Smooth muscle cell (in vitro differentiated cells): Measurements from ENCODE around the gene WDR38. TPM values are rescaled to one million over a fixed set of nuclear protein-coding genes. Genes with fewer than 3 reads are reported as not detected.
"Not testable (repeated sequence)": the region's sequence is repeated elsewhere in the genome, so short reads cannot be mapped to it uniquely, and the experiment has no call there.

Experiments
- DNase-seq: peaks from one replicate; lab custom pipeline; 2025; ENCODE audit not compliant: unreplicated experiment; lab: John Stamatoyannopoulos, UW
- H2AFZ ChIP-seq: fragments of 200-600 bp; sonication (generic); 2 replicates; pipeline ENCODE4 v1.6.0; 2016; ENCODE audit warnings: antibody characterized with exemption, low read depth, mild to moderate bottlenecking
- H3F3A ChIP-seq: fragments of 200-600 bp; sonication (generic); 2 replicates; pipeline ENCODE4 v1.6.0; 2017; ENCODE audit warnings: antibody characterized with exemption, low read depth
- H3K27ac ChIP-seq: fragments of 200-600 bp; sonication (generic); 2 replicates; pipeline ENCODE4 v1.5.1; 2016; ENCODE audit warnings: low read depth, mild to moderate bottlenecking
- H3K27me3 ChIP-seq: fragments of 200-600 bp; sonication (generic); 2 replicates; pipeline ENCODE4 v1.6.1; 2016; ENCODE audit warnings: low read depth, mild to moderate bottlenecking
- H3K36me3 ChIP-seq: fragments of 200-600 bp; sonication (generic); 2 replicates; pipeline ENCODE4 v1.5.1; 2016; ENCODE audit warnings: low read depth
- H3K4me1 ChIP-seq: fragments of 200-600 bp; sonication (generic); 2 replicates; pipeline ENCODE4 v1.5.1; 2016; ENCODE audit warnings: low read depth
- H3K4me2 ChIP-seq: fragments of 200-600 bp; sonication (generic); 2 replicates; pipeline ENCODE4 v1.6.0; 2016; ENCODE audit warnings: mild to moderate bottlenecking
- H3K4me3 ChIP-seq: fragments of 200-600 bp; sonication (generic); 2 replicates; pipeline ENCODE4 v1.5.1; 2016; ENCODE audit warnings: mild to moderate bottlenecking
- H3K79me2 ChIP-seq: fragments of 200-600 bp; sonication (generic); 2 replicates; pipeline ENCODE4 v1.6.0; 2016; ENCODE audit warnings: low read depth, mild to moderate bottlenecking
- H3K9ac ChIP-seq: fragments of 200-600 bp; sonication (generic); 2 replicates; pipeline ENCODE4 v1.6.0; 2016; ENCODE audit warnings: low read depth
- H3K9me3 ChIP-seq: fragments of 200-600 bp; sonication (generic); replicated peaks from 2 replicates; pipeline ENCODE4 v1.5.1; 2016; ENCODE audit warnings: low read depth
- H4K20me1 ChIP-seq: fragments of 200-600 bp; sonication (generic); 2 replicates; pipeline ENCODE4 v1.6.0; 2016; ENCODE audit warnings: low read depth
- WGBS: methylation state at CpG from one replicate; pipeline ENCODE4 v1.1.7; 2016; ENCODE audit warnings: low lambda C conversion rate; 5-methylcytosine and 5-hydroxymethylcytosine counted together
- polyA plus RNA-seq: library from polyadenylated mRNA; unstranded; fragments of >200 nt; fragmentation: Nextera tagmentation; extraction: Ambion mirVana; gene quantifications from 2 replicates; pipeline ENCODE4 v1.2.1, GENCODE V29; 2016
- total RNA-seq: library from RNA; depleted of rRNA; stranded (reverse); fragments of >200 nt; gene quantifications from 2 replicates; pipeline ENCODE4 v1.2.3, GENCODE V29; 2014
- TF ChIP-seq, protein P1 (sequence below): fragments of 200-600 bp; sonication (generic); IDR thresholded peaks from 2 replicates; pipeline ENCODE4 v1.5.1; 2017; ENCODE audit warnings: borderline replicate concordance, mild to moderate bottlenecking, antibody characterized with exemption; ENCODE audit not compliant: insufficient read depth, poor library complexity, severe bottlenecking

Gene WDR38
- total and polyA plus RNA-seq, 2 experiments from 2014 or later = not detected

DNA sequence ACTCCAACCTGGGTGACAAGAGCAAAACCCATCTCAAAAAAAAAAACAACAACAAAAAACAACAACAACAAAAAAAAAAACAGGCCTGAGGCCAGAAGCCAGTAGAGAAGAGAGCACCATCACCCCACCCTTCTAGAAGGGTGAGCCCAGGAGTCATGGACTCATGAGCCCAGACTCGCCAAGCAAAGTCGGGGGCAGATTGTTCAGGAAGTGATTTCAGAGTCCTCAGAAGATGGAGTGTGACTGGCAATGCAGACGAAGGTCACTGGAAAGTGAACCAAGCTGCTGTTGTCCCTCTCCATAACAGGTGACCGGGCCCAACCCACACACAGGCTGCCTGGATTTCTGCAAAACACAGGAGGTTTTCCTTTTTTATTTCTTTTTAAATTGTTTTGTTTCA lies 9.0 kb upstream of the WDR38 start:
- no peak for DNase-seq
- TF ChIP-seq, protein P1, sequence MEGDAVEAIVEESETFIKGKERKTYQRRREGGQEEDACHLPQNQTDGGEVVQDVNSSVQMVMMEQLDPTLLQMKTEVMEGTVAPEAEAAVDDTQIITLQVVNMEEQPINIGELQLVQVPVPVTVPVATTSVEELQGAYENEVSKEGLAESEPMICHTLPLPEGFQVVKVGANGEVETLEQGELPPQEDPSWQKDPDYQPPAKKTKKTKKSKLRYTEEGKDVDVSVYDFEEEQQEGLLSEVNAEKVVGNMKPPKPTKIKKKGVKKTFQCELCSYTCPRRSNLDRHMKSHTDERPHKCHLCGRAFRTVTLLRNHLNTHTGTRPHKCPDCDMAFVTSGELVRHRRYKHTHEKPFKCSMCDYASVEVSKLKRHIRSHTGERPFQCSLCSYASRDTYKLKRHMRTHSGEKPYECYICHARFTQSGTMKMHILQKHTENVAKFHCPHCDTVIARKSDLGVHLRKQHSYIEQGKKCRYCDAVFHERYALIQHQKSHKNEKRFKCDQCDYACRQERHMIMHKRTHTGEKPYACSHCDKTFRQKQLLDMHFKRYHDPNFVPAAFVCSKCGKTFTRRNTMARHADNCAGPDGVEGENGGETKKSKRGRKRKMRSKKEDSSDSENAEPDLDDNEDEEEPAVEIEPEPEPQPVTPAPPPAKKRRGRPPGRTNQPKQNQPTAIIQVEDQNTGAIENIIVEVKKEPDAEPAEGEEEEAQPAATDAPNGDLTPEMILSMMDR = no peak
- Histone ChIP-seq H3K9me3 (no peaks in the 10 kb centered on the region), H3K36me3 (no peaks in the 10 kb centered on the region), H2AFZ (no peak overlapping the region), H3K27ac (no peak overlapping the region), H4K20me1 (no peaks in the 10 kb centered on the region), H3K27me3 (no peaks in the 10 kb centered on the region), H3K4me3 (no peak overlapping the region), H3F3A (no peaks in the 10 kb centered on the region), H3K79me2 (no peaks in the 10 kb centered on the region), H3K4me2 (no peak overlapping the region), H3K9ac (no peak overlapping the region), H3K4me1 (no peaks in the 10 kb centered on the region)
- 86% methylated on average over 4 of the region's 4 CpGs for WGBS

DNA sequence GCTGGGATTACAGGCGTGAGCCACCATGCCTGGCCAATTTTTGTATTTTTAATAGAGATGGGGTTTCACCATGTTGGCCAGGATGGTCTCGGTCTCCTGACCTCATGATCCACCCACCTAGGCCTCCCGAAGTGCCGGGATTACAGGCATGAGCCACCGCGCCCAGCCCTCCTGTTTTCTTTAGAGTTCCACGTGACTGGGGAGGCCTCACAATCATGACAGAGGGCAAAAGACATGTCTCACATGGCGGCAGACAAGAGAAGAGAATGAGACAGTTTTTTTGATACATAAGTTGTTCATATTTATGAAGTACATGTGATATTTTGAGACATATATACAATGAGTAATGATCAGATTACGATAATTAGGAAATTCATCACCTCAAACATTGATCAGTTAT lies 6.8 kb upstream of the WDR38 start:
- not testable (repeated sequence) for H3K4me1 ChIP-seq, H3K9me3 ChIP-seq, H3F3A ChIP-seq, H3K36me3 ChIP-seq, H3K27me3 ChIP-seq, H3K4me3 ChIP-seq, H3K4me2 ChIP-seq, H3K9ac ChIP-seq, H2AFZ ChIP-seq, H4K20me1 ChIP-seq, H3K27ac ChIP-seq, DNase-seq, H3K79me2 ChIP-seq
- WGBS = 93% methylated on average over 9 of the region's 9 CpGs

- Histone ChIP-seq H3K27ac (no peak overlapping the region), H3K79me2 (no peaks in the 10 kb centered on the region), H3K4me2 (no peak overlapping the region), H3F3A (no peaks in the 10 kb centered on the region), H4K20me1 (no peaks in the 10 kb centered on the region), H3K27me3 (no peaks in the 10 kb centered on the region), H3K9me3 (no peaks in the 10 kb centered on the region), H3K9ac (no peak overlapping the region), H3K36me3 (no peaks in the 10 kb centered on the region), H2AFZ (no peak overlapping the region), H3K4me3 (no peak overlapping the region), H3K4me1 (no peaks in the 10 kb centered on the region)
- 94% methylated on average over 6 of the region's 6 CpGs for WGBS
- no peak for DNase-seq
- TF ChIP-seq, protein P1 = no peak
Measured at GRCh38 chr9:124846969-124847368, 6.3 kb upstream of the WDR38 start.

DNA sequence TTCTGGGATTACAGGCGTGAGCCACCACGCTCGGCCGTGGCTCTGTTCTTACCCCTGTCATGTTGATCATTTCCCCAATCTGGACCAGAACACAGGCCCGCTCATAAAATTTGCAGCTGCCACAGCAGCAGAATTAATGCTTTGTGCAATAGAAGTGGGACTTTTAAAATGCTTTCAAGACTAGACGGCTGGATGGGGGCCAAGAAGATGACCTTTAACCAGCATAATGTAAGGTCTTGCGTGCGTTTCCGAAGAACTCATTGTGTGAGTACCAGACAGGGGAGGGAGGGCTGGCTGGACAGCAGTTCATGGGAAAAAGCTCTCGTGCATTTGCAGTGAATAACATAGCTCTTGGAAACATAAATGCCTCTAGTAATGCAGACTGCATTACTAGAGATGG lies 3.5 kb upstream of the WDR38 start:
- DNase-seq = no peak

More for the DNA sequence above, 3.5 kb upstream of the WDR38 start:
- Histone ChIP-seq H3K4me1 (no peaks in the 10 kb centered on the region), H3F3A (peaks cover 10% of the 10 kb centered on the region), H4K20me1 (no peaks in the 10 kb centered on the region), H3K4me3 (no peak overlapping the region), H3K79me2 (no peaks in the 10 kb centered on the region), H3K9me3 (no peaks in the 10 kb centered on the region), H3K27ac (no peak overlapping the region), H3K4me2 (no peak overlapping the region), H3K27me3 (no peaks in the 10 kb centered on the region), H2AFZ (no peak overlapping the region), H3K36me3 (no peaks in the 10 kb centered on the region), H3K9ac (no peak overlapping the region)
- WGBS = 40% methylated on average over 10 of the region's 10 CpGs
- TF ChIP-seq, protein P1 = no peak
